ENCODE data around the gene SNED1.
A peak's percentile ranks its signal among the peaks of the same experiment; 100 is the strongest.

SNED1 gene

DNA sequence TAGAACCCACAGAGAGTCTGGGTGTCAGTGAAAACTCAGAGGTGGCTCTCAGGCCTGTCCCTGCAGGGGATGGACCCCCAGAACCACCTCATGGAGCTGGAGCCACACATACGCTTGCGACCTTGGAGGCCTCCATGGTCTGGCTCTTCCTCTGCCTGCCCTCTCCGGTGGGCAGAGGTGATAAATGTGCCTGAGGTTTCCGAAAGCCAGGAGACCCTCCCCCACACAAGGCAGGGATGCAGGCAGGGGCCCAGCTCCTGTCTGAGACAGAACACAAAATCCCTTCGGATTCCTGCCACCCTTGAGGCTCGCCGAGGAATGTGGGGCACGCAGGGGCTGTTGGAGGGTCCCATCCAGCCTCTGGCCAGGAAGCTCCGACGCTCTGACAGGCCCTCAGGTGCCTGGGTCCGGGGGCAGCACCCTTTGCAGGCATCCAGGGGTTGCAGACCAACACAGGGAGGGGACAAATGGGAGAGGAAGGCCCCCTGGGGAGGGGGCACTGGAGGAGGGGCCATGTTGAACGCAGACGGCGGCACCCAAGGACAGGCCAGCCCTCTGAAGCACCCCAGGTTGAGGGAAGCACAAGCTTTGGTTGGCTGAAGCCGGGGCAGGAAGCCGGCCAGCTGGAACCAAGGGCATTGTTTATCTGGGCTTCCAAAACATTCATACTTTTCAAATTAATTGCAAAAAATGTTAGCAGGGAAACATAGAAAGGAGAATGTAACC lies 4.1 kb upstream of the SNED1 start:
- no peak overlapping the region for H3K9ac ChIP-seq (ENCODE audit: low read depth, low read length, poor library complexity)
- H4K91ac ChIP-seq (ENCODE audit: low read depth, low read length, poor library complexity) = no peak overlapping the region
- no peak overlapping the region for H3K14ac ChIP-seq (ENCODE audit: low read length)
- H3K4me3 ChIP-seq (ENCODE audit: low read length in 2 of 2) = no peak overlapping the region
- no peak for DNase-seq (ENCODE audit: low spot score)
- H3K27ac ChIP-seq (replicated peaks; ENCODE audit: low read length) = no peak overlapping the region
- peak overlapping the region; percentile 73 for H2BK12ac ChIP-seq (ENCODE audit: low read length)
- H3K36me3 ChIP-seq (replicated peaks in 1 of 2; ENCODE audit: control insufficient read depth in 2 of 2, insufficient read depth in 2 of 2, low read length in 2 of 2) = no peaks in the 10 kb centered on the region
- no peak overlapping the region for H2AFZ ChIP-seq (ENCODE audit: low read length)
- peak overlapping the region; percentile 66 for H3K4ac ChIP-seq (ENCODE audit: low read length)
- no peak overlapping the region for H3K4me2 ChIP-seq (ENCODE audit: insufficient read depth, low read length, poor library complexity, severe bottlenecking)
- H2BK5ac ChIP-seq (ENCODE audit: low read length) = peak overlapping the region; percentile 59
- H2BK120ac ChIP-seq (ENCODE audit: low read depth, low read length) = no peak overlapping the region
- H3K18ac ChIP-seq (ENCODE audit: low read length) = peak overlapping the region; percentile 24
- H2BK15ac ChIP-seq (ENCODE audit: low read length) = peak overlapping the region; percentile 1
- H3K9me3 ChIP-seq (replicated peaks in 1 of 2; ENCODE audit: control insufficient read depth in 2 of 2, insufficient read depth in 1 of 2, low read depth in 1 of 2, low read length in 2 of 2) = no peaks in the 10 kb centered on the region
- H3K23ac ChIP-seq (ENCODE audit: low read depth, low read length, poor library complexity) = peak overlapping the region; percentile 3
- no peaks in the 10 kb centered on the region for H3K79me1 ChIP-seq (ENCODE audit: low read depth, low read length)
- no CpG with 5 or more reads among the region's 16 CpGs for WGBS, 2 donors (ENCODE audit: extremely low coverage in 2 of 2, insufficient read length in 2 of 2, insufficient replicate concordance in 1 of 2)
- H4K8ac ChIP-seq (ENCODE audit: low read depth, low read length) = no peak overlapping the region
- H2AK5ac ChIP-seq (ENCODE audit: low read depth, low read length) = peak overlapping the region; percentile 94
- H3K4me1 ChIP-seq (ENCODE audit: control insufficient read depth in 2 of 2, insufficient read depth in 1 of 2, low read depth in 1 of 2, low read length in 2 of 2) = peaks cover under 1 to 7% of the 10 kb centered on the region in 2 donors
- peaks cover 5 to 90% (median 10%) of the 10 kb centered on the region in 3 experiments for H3K27me3 ChIP-seq (ENCODE audit: control insufficient read depth in 3 of 3, insufficient read depth in 3 of 3, low read depth in 1 of 3, low read length in 3 of 3)

- Histone ChIP-seq H4K8ac (ENCODE audit: low read depth, low read length) (peak overlapping the region; percentile 17), H4K91ac (ENCODE audit: low read depth, low read length, poor library complexity) (no peak overlapping the region), H3K36me3 (replicated peaks in 1 of 2; ENCODE audit: control insufficient read depth in 2 of 2, insufficient read depth in 2 of 2, low read length in 2 of 2) (no peaks in the 10 kb centered on the region), H2BK15ac (ENCODE audit: low read length) (peak overlapping the region; percentile 96), H3K27ac (replicated peaks; ENCODE audit: low read length) (no peak overlapping the region), H2BK5ac (ENCODE audit: low read length) (peak overlapping the region; percentile 19), H2BK12ac (ENCODE audit: low read length) (peak overlapping the region; percentile 84), H3K14ac (ENCODE audit: low read length) (peak overlapping the region; percentile 38), H2AFZ (ENCODE audit: low read length) (no peak overlapping the region), H3K79me1 (ENCODE audit: low read depth, low read length) (no peaks in the 10 kb centered on the region), H3K23ac (ENCODE audit: low read depth, low read length, poor library complexity) (no peak overlapping the region), H3K4me2 (ENCODE audit: insufficient read depth, low read length, poor library complexity, severe bottlenecking) (no peak overlapping the region), H2BK120ac (ENCODE audit: low read depth, low read length) (no peak overlapping the region), H3K9me3 (replicated peaks in 1 of 2; ENCODE audit: control insufficient read depth in 2 of 2, insufficient read depth in 1 of 2, low read depth in 1 of 2, low read length in 2 of 2) (peaks cover 0 to 2% of the 10 kb centered on the region in 2 donors), H3K4ac (ENCODE audit: low read length) (no peak overlapping the region), H3K4me3 (ENCODE audit: low read length in 2 of 2) (no peak overlapping the region), H3K4me1 (ENCODE audit: control insufficient read depth in 2 of 2, insufficient read depth in 1 of 2, low read depth in 1 of 2, low read length in 2 of 2) (peaks cover 2 to 7% of the 10 kb centered on the region in 2 donors), H3K27me3 (ENCODE audit: control insufficient read depth in 3 of 3, insufficient read depth in 3 of 3, low read depth in 1 of 3, low read length in 3 of 3) (peaks cover 7 to 91% (median 20%) of the 10 kb centered on the region in 3 experiments), H3K9ac (ENCODE audit: low read depth, low read length, poor library complexity) (no peak overlapping the region), H3K18ac (ENCODE audit: low read length) (peak overlapping the region; percentile 85), H2AK5ac (ENCODE audit: low read depth, low read length) (peak overlapping the region; percentile 90)
- WGBS, 2 donors (ENCODE audit: extremely low coverage in 2 of 2, insufficient read length in 2 of 2, insufficient replicate concordance in 1 of 2) = no CpG with 5 or more reads among the region's 24 CpGs
- DNase-seq (ENCODE audit: low spot score) = no peak
Observed at GRCh38 chr2:240995041-240996021, 3.1 kb upstream of the SNED1 start.

- H3K4me2 ChIP-seq (ENCODE audit: insufficient read depth, low read length, poor library complexity, severe bottlenecking) = no peak overlapping the region
- H2BK15ac ChIP-seq (ENCODE audit: low read length) = peak overlapping the region; percentile 94
- no peak for DNase-seq (ENCODE audit: low spot score)
- no peak overlapping the region for H4K8ac ChIP-seq (ENCODE audit: low read depth, low read length)
- no peak overlapping the region for H3K9ac ChIP-seq (ENCODE audit: low read depth, low read length, poor library complexity)
- WGBS, 2 donors (ENCODE audit: extremely low coverage in 2 of 2, insufficient read length in 2 of 2, insufficient replicate concordance in 1 of 2) = no CpG with 5 or more reads among the region's 19 CpGs
- H3K36me3 ChIP-seq (replicated peaks in 1 of 2; ENCODE audit: control insufficient read depth in 2 of 2, insufficient read depth in 2 of 2, low read length in 2 of 2) = no peaks in the 10 kb centered on the region
- H3K9me3 ChIP-seq (replicated peaks in 1 of 2; ENCODE audit: control insufficient read depth in 2 of 2, insufficient read depth in 1 of 2, low read depth in 1 of 2, low read length in 2 of 2) = peaks cover 0 to 2% of the 10 kb centered on the region in 2 donors
- no peak overlapping the region for H2AFZ ChIP-seq (ENCODE audit: low read length)
- H3K4me1 ChIP-seq (ENCODE audit: control insufficient read depth in 2 of 2, insufficient read depth in 1 of 2, low read depth in 1 of 2, low read length in 2 of 2) = peaks cover 2 to 7% of the 10 kb centered on the region in 2 donors
- H3K14ac ChIP-seq (ENCODE audit: low read length) = no peak overlapping the region
- H3K27ac ChIP-seq (replicated peaks; ENCODE audit: low read length) = no peak overlapping the region
- H4K91ac ChIP-seq (ENCODE audit: low read depth, low read length, poor library complexity) = peak overlapping the region; percentile 24
- no peak overlapping the region for H3K18ac ChIP-seq (ENCODE audit: low read length)
- H3K23ac ChIP-seq (ENCODE audit: low read depth, low read length, poor library complexity) = no peak overlapping the region
- no peak overlapping the region for H2BK12ac ChIP-seq (ENCODE audit: low read length)
- no peak overlapping the region for H3K4ac ChIP-seq (ENCODE audit: low read length)
- H2BK5ac ChIP-seq (ENCODE audit: low read length) = peak overlapping the region; percentile 82
- H3K4me3 ChIP-seq (ENCODE audit: low read length in 2 of 2) = no peak overlapping the region
- peaks cover 7 to 93% (median 28%) of the 10 kb centered on the region in 3 experiments for H3K27me3 ChIP-seq (ENCODE audit: control insufficient read depth in 3 of 3, insufficient read depth in 3 of 3, low read depth in 1 of 3, low read length in 3 of 3)
- no peaks in the 10 kb centered on the region for H3K79me1 ChIP-seq (ENCODE audit: low read depth, low read length)
- H2BK120ac ChIP-seq (ENCODE audit: low read depth, low read length) = no peak overlapping the region
- H2AK5ac ChIP-seq (ENCODE audit: low read depth, low read length) = peak overlapping the region; percentile 70
Observed at GRCh38 chr2:240996161-240996833, 2.1 kb upstream of the SNED1 start.
